Pons (tissue), 1 donor: ENCODE data around the gene PIGH.
"Not testable (repeated sequence)": the region's sequence is repeated elsewhere in the genome, so short reads cannot be mapped to it uniquely, and the experiment has no call there.

Experiments
- DNase-seq: peaks from one replicate; pipeline ENCODE4 v3.0.0-alpha.2; 2016; ENCODE audit warnings: low spot score

The PIGH gene

GRCh38 chr14:67609642-67610310 lies 9.7 kb upstream of the PIGH start:
- no peak for DNase-seq

- no peak for DNase-seq
Measured at GRCh38 chr14:67607646-67608045, 7.6 kb upstream of the PIGH start.

GRCh38 chr14:67602995-67603545 lies 3.0 kb upstream of the PIGH start:
- DNase-seq: no peak

- no peak for DNase-seq
Measured at GRCh38 chr14:67602076-67602475, 2.0 kb upstream of the PIGH start.

GRCh38 chr14:67600562-67600974 lies 500 bp upstream of the PIGH start:
- DNase-seq: not testable (repeated sequence)

- DNase-seq: no peak
Measured at GRCh38 chr14:67595392-67595791, 4.7 kb downstream of the PIGH start.

- not testable (repeated sequence) for DNase-seq
Measured at GRCh38 chr14:67593650-67594049, 6.4 kb downstream of the PIGH start.

- DNase-seq: no peak
Measured at GRCh38 chr14:67589204-67589770, 10.8 kb downstream of the PIGH start.

- DNase-seq: no peak
Measured at GRCh38 chr14:67586369-67586768, 13.7 kb downstream of the PIGH start.

GRCh38 chr14:67584978-67585377 lies 15.1 kb downstream of the PIGH start:
- no peak for DNase-seq

GRCh38 chr14:67583711-67584644 lies 16.1 kb downstream of the PIGH start:
- peak; percentile 56 for DNase-seq

GRCh38 chr14:67582061-67582460 lies 18.0 kb downstream of the PIGH start:
- DNase-seq: no peak

- DNase-seq: no peak
Measured at GRCh38 chr14:67581643-67582042, 18.4 kb downstream of the PIGH start.

- DNase-seq: no peak
Measured at GRCh38 chr14:67580336-67581171, 19.5 kb downstream of the PIGH start.

GRCh38 chr14:67579636-67580035 lies 20.4 kb downstream of the PIGH start:
- no peak for DNase-seq

GRCh38 chr14:67579040-67579439 lies 21.0 kb downstream of the PIGH start:
- no peak for DNase-seq

- DNase-seq: no peak
Measured at GRCh38 chr14:67577909-67578749, 21.9 kb downstream of the PIGH start.

GRCh38 chr14:67577181-67577808 lies 22.8 kb downstream of the PIGH start:
- DNase-seq: no peak

GRCh38 chr14:67576216-67576955 lies 23.7 kb downstream of the PIGH start:
- no peak for DNase-seq

- DNase-seq: no peak
Measured at GRCh38 chr14:67575684-67576083, 24.4 kb downstream of the PIGH start.
